ENCODE measurements around the gene ACOXL.
A peak's percentile ranks its signal among the peaks of the same experiment; 100 is the strongest.

The ACOXL gene

DNA sequence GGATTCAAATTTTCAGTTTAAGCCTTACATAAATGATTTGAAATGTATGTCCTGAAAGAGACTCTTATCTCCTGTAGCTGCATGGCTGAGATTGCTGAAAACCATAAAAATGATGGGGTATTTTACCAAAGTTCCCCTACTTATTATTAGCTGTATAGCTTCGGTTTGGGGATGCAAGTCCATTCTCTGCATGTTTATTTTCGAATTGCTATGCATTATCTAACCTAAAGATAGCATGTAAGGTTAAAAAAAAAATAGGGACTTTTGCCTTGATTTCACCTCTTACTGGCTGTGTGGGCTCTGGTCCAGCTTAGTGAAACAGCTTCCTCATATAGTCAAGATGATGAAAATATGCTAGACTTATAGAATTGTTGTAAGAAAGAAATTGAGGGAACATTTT lies 14.0 kb upstream of the ACOXL start:
- DNase-seq (ENCODE audit: low read depth in 1 of 2, low spot score in 1 of 2): no peak

DNA sequence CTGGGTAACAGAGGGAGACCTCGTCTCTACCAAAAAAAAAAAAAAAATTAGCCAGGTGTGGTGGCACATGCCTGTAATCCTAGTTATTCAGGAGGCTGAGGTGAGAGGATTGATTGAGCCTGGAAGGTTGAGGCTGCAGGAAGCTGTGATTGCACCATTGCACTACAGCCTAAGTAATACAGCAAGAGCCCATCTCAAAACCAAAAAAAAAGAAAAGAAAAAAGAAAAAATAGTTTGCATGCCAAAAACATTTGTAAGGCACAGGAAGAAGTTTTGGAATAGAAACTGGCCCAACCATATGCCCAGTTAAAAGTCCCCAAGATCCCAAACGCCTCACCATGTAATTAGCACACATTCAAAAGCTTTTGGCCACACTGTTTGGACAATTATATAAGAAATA lies 13.4 kb upstream of the ACOXL start:
- no peak for DNase-seq (ENCODE audit: low read depth in 1 of 2, low spot score in 1 of 2)

DNA sequence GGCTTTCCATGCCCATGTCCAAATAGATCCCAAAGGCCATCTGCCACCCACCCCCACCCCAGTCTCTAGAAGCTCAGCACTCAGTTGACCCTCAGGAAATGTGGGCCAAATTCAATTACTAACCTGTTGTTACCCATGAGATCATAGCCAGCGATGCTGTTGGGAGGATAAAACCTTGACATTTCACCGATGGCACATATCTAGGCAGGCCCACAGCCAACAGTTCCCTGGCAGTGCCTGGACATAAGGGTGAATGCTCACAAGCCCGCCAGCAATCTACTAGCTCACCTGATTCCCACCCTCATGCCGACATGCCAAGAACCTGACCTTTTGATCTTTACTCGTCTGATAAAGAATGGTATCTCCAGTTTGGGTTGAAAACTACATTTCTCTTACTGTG lies 11.8 kb upstream of the ACOXL start:
- no peak for DNase-seq (ENCODE audit: low read depth in 1 of 2, low spot score in 1 of 2)

DNA sequence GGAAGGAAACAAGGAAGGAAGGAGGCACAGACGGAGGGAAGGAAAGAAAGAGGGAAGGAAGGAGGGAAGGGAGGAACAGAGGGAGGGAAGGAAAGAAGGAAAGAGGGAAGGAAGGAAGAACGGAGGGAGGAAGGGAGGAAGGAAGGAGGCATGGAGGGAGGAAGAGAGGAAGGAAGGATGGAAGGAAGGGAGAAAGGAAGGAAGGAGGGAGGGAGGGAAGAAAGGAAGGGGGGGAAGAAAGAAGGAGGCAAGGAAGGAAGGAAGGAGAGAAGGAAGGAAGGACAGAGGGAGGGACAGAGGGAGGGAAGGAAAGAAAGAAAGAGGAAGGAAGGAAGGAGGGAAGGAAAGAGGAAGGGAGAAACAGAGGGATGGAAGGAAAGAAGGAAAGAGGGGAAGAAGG lies 7.6 kb upstream of the ACOXL start:
- DNase-seq (ENCODE audit: low read depth in 1 of 2, low spot score in 1 of 2): no peak

DNA sequence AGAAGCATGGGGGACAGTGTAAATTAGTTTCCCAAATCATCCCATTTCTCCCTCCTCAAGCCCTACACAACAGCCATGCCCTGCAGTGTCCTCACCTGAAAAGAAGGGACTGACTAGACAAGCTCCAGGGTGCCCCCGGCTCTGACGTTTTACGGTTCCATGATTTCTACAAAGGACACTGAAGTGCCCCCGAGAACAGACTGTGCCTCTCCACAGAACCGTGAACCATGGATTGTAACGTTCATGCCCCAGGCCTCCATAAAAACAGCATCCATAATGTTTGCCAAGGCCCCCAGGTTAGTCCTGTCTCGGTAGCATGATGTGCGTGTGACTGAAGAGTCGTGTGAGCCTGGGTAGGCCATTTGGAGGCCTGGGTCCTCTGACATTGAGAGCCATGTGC lies 7.0 kb upstream of the ACOXL start:
- no peak for DNase-seq (ENCODE audit: low read depth in 1 of 2, low spot score in 1 of 2)

DNA sequence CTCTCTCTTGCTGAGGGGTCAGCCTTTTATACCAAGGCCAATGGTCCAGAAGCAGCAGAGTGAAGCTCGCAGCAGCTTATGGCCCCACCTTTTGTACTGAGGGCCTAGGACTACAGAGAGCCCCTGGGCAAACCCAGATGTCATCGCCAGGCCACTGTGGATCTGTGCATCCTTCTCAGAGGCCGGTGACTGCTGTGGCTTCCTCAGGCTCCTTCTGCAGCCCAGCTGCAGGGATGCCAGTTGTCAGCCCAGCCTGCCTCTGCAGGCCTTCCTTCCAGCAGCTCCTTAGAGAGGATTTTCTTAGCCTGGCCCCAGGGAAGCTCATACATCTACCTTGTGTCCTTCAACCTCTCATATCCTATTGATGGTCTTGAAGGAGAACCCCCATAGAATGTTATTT lies 6.5 kb upstream of the ACOXL start:
- DNase-seq (ENCODE audit: low read depth in 1 of 2, low spot score in 1 of 2): no peak

DNA sequence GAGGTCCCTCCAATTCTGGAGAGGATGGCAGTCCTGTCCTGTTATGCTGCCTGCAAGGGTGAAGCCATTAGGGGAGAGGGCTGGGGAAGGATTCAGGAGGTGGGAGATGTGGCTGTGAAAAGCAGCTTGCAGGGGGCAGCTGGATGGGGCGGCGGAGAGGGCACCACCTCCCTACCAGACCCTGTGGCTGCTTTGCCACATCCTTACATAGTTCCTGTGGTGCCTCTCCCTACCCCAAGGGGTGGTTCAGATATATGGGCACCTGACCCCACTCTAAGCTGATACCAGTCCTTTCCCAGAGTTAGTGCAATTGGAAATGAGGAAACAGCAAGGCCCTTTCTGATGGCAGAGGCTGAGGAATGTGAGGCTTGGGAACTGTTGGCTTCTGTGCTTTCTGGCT lies 6.1 kb upstream of the ACOXL start:
- no peak for DNase-seq (ENCODE audit: low read depth in 1 of 2, low spot score in 1 of 2)

DNA sequence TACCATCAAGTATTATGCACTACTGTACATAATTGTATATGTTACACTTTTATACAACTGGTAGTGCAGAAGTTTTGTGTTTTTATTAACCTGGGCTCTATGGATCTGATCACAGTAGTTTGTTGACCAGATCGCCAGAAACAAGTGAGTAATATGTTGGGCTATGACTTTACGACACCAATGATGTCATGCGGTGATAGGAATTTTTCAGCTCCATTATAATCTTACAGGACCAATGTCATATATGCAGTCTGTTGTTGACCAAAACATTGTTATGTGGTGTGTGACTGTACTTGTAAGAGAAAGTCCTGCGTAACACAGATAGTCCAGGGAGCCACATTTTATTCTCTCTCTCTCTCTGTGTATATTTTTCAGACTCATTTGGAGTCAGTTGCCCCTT lies 4.5 kb upstream of the ACOXL start:
- no peak for DNase-seq (ENCODE audit: low read depth in 1 of 2, low spot score in 1 of 2)

DNA sequence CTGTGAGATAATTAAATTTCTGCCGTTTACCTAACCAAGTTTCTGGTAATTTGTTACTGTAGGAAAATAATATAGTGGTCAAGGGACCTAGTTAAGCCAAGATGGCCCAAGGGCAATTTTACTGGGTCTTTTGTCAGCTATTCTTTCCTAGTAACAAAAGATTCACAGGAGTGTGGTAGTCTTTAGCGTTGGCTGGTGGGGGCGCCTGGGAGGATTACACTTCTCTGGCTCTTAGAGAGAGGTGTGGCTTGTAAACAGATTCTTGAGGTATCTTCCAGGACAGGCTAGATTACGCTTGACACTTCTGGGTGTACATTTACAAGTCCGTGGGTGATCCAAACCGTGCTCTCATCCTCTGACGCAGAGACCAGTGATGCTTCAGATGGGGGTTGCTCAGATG lies 3.3 kb upstream of the ACOXL start:
- DNase-seq (ENCODE audit: low read depth in 1 of 2, low spot score in 1 of 2): no peak

DNA sequence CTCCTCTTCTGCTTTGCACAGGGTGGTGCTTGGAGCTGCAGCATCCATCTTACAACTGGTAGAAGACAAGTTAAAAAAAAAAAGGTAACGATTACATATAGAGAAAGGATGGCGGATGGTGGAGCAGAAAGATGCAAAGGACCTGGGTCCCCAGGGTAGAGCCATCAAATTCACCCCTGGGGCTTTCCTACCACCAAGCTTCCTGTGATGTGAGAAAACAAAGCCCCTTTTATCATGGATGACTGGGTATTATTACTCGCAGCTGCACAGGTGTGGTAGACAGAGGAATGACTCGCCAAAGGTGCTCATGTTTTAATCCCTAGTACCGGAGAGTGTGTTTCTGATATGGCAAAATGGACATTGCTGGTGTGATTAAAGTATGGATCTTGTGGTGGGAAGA lies 1.3 kb upstream of the ACOXL start:
- DNase-seq (ENCODE audit: low read depth in 1 of 2, low spot score in 1 of 2): no peak

DNA sequence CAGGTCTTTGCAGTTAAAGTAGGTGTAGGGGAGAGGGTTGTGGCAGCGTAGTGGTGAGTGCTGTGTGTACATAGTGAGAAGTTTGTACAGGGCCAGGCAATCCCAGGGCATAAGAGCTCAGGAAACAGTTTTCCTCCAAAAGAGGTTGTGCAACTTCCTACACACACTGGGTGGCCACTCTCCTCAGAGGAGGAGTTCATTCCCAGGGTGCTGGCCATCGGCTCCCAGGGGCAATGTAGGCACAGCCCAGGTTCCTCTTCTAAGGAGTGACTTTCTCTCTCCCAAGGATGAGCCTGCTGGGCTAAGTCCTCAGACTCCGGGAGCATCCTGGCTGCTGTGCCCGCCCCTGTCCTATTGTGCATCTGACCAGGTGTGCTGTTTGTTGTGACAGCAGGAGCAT lies 3.0 kb downstream of the ACOXL start:
- no peak for DNase-seq (ENCODE audit: low read depth in 1 of 2, low spot score in 1 of 2)

DNA sequence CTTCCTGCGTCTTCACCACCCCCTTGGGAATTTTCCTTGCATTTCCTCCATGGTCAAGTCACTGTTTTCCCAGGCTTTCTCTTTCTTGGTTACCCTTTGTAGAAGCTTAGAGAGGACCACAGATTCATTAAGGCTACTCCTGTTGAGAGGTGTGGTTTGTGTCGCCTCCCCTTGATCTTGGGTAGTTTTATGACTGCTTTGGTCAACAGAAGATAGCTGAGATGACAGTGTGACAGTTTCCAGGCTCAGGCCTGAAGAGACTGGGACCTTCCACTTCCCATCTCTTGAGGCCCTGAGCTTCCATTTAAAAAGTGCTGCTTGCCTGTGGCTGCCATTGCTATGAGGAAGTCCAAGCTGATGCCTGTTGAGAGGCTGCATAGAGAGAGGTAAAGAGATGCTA lies 5.4 kb downstream of the ACOXL start:
- no peak for DNase-seq (ENCODE audit: low read depth in 1 of 2, low spot score in 1 of 2)

DNA sequence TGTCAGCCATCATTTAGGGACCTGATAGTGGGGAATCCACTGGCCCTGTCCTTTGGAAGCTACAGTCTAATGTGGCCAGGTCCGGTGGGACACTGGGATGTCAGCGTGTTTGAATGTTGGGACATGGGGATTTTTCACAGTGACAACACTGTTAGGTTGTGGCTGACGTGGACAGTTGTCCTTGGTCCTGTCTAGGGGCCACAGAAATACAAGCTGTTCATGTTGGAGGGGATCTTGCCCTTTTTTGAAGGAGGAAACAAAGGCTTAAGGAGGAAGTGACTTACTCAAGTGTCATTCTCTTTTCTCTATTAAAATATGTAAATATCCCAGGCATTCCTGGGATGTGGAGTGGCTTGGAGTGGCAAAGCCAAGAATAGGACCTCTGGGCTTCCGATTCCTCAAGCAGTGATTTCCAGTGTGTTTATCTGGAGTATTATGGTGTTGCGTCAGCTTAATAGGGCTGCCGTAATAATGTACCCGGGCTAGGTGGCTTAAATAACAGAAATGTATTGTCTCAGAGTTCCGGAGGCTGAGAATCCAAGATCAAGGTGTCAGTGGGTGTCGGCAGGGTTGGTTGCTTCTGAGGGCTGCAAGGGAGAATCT lies 8.5 kb downstream of the ACOXL start:
- no peak for DNase-seq (ENCODE audit: low read depth in 1 of 2, low spot score in 1 of 2)

DNA sequence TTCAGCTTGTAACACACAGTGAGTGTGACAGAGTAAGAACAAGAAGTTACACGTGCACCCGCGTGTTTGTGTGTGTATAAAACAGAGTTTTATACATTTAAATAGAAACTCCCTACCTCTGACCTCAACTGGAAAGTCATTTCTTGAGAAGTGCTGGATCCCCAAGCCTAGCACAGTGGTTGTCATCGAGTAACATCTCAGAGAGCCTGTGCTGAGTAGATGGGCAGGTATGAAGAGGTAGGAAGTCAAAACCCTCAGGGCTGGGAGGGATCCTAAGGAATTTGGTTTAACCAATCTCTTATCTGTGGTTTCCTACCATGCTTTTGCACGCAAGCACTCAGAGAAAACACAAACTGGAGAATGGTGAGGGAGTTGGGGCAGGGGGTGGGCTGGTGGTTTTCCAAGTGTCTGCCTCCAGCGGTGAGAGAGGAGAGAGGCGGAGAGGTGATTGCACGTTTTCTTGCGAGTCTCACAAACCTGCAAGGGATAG lies 9.2 kb downstream of the ACOXL start:
- no peak for DNase-seq (ENCODE audit: low read depth in 1 of 2, low spot score in 1 of 2)

DNA sequence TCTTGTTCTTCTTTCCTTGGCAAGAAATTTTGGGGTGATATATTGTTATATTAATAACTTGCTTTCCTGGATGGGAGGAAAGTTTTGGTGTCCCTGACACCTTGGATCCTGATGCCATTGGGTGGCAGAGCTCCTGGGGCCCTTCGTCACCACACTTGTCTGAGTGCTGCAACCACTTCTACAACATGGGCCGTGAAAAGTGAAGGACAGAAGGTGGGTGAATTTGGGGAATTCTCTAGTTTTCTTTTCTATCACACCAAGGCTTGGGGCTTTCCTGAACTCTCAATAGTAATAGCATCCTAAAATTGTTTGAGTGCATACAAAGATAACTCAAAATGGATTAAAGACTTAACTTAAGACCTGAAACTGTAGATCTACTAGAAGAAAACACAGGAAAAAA lies 10.0 kb downstream of the ACOXL start:
- DNase-seq (ENCODE audit: low read depth in 1 of 2, low spot score in 1 of 2): no peak

DNA sequence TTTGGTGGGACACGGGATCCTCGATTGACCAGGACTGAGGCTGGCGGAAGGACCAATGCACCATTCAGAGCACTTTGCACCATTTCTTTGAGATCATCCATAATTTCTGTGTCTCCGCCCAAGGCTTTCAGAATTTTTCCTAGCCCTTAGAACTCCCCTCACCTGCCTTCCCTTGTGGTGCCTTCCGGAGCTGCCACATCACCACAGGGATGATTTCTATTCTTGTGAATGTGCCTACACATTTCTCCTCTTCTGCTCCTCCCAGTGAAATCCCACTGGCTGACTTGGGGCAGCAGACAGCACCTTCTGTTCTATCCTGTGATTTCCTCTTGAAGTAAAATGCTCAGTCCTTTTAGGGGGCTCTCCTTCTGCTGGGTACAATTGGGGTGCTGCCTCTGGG lies 11.2 kb downstream of the ACOXL start:
- DNase-seq (ENCODE audit: low read depth in 1 of 2, low spot score in 1 of 2): no peak

DNA sequence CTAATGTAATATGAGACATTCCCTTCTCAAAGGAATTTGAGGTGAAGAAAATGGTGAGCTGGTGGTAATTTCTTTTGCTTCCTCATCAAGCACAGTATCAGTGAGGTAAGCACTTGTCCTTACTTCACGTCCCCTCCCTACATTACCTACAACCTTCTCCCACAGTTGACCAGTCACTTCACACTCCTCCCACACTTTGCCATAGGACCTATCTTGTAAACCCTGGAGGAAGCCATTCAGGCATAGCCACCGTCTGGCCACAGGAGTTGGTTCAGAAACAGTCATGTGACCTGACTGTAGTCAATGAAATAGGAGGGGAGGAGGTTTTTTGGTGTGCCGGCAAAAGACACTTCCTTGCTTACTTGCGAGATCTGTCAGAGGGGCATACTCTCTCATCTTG lies 12.1 kb downstream of the ACOXL start:
- no peak for DNase-seq (ENCODE audit: low read depth in 1 of 2, low spot score in 1 of 2)

DNA sequence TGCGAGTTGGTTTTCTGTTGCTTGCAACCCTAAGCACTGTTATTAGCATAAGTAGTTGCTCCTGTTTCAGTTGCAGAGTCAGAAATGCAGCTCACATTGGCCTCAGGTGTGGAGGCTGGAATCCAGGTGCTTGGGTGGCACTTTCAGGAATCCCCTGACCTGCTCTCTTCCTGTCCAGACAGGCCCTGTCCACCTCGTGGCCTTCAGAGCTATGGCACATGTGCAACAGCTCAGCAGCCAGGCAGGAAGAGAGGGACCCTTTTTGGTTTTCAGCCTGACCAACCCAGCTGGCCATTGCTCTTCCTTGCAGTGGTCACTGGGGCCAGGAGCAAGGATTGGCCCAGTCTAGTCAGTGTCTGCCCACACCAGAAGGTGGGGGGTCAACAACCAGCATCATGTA lies 12.7 kb downstream of the ACOXL start:
- DNase-seq (ENCODE audit: low read depth in 1 of 2, low spot score in 1 of 2): no peak

DNA sequence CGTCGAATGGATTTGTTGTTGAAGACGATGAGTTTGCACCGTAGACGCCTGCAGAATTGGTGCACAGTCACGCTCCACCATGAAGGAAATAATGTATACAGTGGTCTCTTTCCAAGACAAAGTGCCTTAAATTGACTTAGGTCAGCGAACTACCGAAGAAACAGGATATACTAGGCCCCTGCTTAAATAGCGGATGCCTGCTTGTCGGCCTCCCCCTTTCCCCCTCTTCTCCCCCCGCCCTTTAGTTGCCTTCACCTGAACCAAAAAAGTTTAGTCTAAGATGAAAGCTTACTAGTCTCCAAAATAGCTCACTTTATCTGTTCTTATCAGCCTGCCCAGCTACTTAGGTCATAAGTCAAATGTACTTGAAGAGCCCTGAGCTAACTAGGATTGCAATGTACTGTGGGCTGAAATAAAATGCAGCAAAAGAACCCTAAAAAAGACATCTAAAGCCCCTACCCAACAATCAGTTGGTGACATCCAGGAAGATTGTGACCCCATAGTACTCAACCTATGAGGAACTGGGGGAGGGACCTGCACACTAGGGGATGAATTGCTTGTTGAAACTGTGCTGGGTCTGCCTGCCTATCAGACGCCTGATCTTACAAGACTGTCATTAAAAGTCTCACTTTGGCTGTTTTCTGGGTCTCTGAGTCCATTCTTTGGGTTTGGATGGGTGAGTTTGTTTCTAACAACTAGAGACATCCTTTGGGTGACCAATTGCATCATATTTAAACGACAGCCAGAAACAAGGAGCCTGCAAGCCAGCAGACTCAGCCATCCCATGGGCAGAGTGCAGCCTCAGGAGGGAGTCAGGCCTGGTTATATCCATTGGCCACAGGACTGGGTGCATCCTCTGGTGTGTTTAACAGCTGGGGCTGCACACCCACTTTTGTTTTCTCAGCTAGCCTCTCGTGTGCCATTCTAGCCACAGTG lies 14.5 kb downstream of the ACOXL start:
- DNase-seq (ENCODE audit: low read depth in 1 of 2, low spot score in 1 of 2): no peak

DNA sequence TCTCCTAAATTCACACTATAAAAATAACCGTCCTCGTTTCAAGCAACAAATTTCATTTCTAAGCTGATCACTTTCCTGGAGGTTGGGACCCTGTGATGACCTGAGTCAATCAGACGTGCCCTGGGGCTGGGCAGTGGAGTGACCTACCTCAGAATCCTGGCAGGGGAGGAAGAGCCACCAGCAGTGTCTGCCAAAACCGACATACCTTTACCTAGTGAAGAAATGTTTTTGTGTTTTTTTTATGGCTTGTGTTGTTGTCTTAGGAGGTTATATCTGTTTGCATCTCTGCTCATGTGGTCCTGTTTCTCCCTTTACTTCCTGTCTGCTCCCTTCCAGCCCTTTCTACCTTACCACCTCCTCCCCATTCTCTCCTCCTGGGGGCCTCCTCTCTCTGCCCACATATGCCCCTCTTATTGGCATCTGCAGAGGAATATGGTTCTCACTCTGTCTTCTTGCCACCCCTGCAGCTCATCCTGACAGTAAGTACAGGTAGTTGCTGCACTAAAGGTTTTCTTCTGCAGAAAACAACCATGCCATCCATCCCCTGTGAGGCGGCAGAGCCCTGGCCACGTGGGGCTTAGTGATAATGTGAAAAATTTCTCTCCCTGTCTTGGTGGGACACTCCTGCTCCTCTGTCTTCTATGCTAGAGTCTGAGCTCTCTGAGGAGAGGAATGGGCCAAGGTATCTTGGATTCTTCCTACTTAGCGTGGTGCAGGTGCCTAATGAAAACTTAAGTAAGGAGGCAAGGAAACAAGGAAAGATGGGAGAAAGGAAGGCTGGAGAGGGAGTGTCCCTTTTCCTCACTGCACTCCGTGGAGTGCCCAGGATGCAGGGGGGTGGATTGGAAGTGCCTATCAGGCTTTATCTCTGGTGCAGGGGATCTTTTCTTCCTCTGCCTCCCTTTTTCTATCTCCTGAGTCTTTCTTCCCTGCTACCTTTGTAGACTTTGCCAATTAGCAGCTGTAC lies 15.4 kb downstream of the ACOXL start:
- no peak for DNase-seq (ENCODE audit: low read depth in 1 of 2, low spot score in 1 of 2)

DNA sequence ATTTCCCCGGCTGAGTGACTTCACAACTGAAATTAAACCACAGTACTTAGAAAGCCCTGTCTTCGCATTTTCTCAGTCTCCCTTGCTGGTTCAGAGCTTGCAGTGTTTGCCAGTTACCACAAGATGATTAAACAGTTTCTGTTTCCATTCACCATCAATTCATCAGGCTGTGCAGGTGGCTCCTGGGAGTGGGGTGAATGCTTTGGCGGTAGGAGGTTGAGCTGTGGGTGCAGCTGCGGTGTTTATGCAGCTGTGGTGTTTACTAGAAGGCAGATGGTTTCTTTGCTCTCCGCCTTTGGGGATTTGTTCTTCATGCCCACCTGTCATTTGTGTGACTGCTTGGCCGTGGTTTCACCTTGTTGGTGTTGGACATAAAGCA lies 16.1 kb downstream of the ACOXL start:
- peak in 1 of 2 donors; percentile 28 for DNase-seq (ENCODE audit: low read depth in 1 of 2, low spot score in 1 of 2)

DNA sequence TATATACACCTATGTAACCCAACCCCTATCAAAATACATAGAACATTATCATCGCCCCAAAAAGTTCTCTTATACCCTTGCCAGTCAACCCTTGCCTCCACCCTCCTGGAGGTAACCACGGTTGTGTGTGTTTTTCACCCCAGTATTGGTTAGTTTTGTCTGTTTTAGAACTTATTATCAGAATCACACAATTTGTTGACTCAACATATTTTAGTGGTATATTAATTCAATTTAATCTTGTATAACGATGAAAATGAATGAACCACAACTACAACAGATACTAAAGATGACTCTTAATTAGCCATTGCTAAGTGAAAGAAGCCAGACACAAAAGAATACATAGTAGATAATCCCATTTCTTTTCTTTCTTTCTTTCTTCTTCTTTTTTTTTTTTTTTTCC lies 19.3 kb downstream of the ACOXL start:
- no peak for DNase-seq (ENCODE audit: low read depth in 1 of 2, low spot score in 1 of 2)
